HEK293T (cell line): Measurements from ENCODE around the gene KAT2B.

Experiments
- CTCF ChIA-PET: fragments of 350-600 bp; formaldehyde crosslinking; extraction: SDS; loops from one replicate; lab custom pipeline; 2021; ENCODE audit warnings: antibody characterized with exemption, inconsistent platforms; lab: Yijun Ruan, JAX
- POLR2A ChIA-PET: fragments of 350-600 bp; formaldehyde crosslinking; extraction: SDS; loops from one replicate; lab custom pipeline; 2020; ENCODE audit warnings: antibody characterized with exemption, inconsistent platforms; lab: Yijun Ruan, JAX
- DNase-seq: peaks from one replicate; pipeline ENCODE4 v3.0.0; 2012; ENCODE audit warnings: mixed read lengths; ENCODE audit errors: extremely low spot score
- ARNT ChIP-seq: fragments of 450-650 bp; IDR thresholded peaks from 2 replicates; pipeline ENCODE4 v1.6.1; 2017; ENCODE audit warnings: mild to moderate bottlenecking
- BHLHE40 ChIP-seq: fragments of 450-650 bp; IDR thresholded peaks from 2 replicates; pipeline ENCODE4 v1.6.1; 2016; ENCODE audit warnings: mild to moderate bottlenecking, moderate library complexity, borderline replicate concordance
- CTBP1 ChIP-seq: fragments of 450-650 bp; IDR thresholded peaks from 2 replicates; pipeline ENCODE4 v1.6.1; 2016; ENCODE audit warnings: borderline replicate concordance
- ELF4 ChIP-seq: fragments of 450-650 bp; IDR thresholded peaks from 2 replicates; pipeline ENCODE4 v1.6.1; 2017; ENCODE audit warnings: antibody characterized with exemption
- FOXA1 ChIP-seq: fragments of 450-650 bp; IDR thresholded peaks from 2 replicates; pipeline ENCODE4 v1.6.1; 2016; ENCODE audit warnings: mild to moderate bottlenecking
- FOXK2 ChIP-seq: fragments of 450-650 bp; IDR thresholded peaks from 2 replicates; pipeline ENCODE4 v1.6.1; 2016; ENCODE audit warnings: mild to moderate bottlenecking
- FOXM1 ChIP-seq: fragments of 450-650 bp; IDR thresholded peaks from 2 replicates; pipeline ENCODE4 v1.6.1; 2017; ENCODE audit warnings: mild to moderate bottlenecking, borderline replicate concordance
- HDGF ChIP-seq: fragments of 450-650 bp; IDR thresholded peaks from 2 replicates; pipeline ENCODE4 v1.6.1; 2017; ENCODE audit warnings: antibody characterized with exemption, borderline replicate concordance
- L3MBTL2 ChIP-seq: fragments of 450-650 bp; conservative IDR thresholded peaks from 2 replicates; pipeline ENCODE4 v1.6.1; 2016; ENCODE audit warnings: mild to moderate bottlenecking
- LEF1 ChIP-seq: fragments of 450-650 bp; IDR thresholded peaks from 2 replicates; pipeline ENCODE4 v1.6.1; 2017; ENCODE audit warnings: mild to moderate bottlenecking, borderline replicate concordance
- NFRKB ChIP-seq: fragments of 450-650 bp; IDR thresholded peaks from 2 replicates; pipeline ENCODE4 v1.6.1; 2016; ENCODE audit warnings: mild to moderate bottlenecking, moderate library complexity
- SP1 ChIP-seq: fragments of 450-650 bp; IDR thresholded peaks from 2 replicates; pipeline ENCODE4 v1.6.1; 2017
- SUZ12 ChIP-seq: fragments of 450-650 bp; IDR thresholded peaks from 2 replicates; pipeline ENCODE4 v1.6.1; 2016; ENCODE audit warnings: mild to moderate bottlenecking
- TARDBP ChIP-seq: fragments of 450-650 bp; IDR thresholded peaks from 2 replicates; pipeline ENCODE4 v1.6.1; 2016
- ZNF384 ChIP-seq: fragments of 450-650 bp; IDR thresholded peaks from 2 replicates; pipeline ENCODE4 v1.6.1; 2016
- TF ChIP-seq, protein P1 (sequence below): fragments of 450-650 bp; IDR thresholded peaks from 2 replicates; pipeline ENCODE4 v1.6.1; 2016

The KAT2B gene

DNA sequence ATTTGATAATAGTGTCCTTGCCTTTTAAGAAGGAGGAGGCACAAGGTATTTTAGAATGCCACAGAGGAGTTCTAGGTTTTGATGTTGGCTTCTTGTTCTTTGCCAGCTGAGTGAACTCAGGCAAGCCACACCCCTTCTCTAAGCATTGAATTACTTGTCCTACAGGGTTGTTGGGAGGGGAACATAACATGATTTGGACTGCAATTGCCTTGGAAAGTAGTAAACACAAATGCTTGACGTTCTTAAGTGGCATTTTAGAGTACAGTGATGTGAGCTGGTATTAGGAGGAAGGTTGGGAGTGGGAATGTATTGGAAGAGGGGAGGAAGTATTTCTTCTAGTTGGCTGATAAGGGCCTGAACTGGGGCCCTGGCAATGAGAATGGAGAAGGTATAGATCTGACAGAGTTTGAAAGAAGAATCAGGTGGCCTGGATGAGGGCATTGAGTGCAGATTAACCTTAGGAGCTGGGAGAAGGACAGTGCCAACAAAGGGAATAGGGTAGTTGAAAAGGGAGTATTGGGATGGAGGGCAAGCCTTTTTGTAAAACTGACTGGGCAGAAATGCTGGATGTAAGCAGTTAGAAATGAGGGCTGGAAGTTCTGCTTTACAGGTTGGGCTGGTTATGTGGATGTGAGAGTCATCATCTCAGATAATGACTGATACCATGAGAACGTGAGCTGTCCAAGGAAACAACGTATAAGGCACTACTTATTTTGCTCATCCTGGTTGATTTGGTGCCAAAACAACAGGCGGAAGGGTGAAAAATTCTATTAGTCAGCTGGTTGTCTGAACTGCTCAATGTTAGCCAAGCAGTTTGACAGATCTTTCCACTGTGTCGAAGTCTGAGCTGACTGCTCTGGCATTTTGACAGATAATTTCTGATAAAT lies 16.7 kb downstream of the KAT2B start:
- DNase-seq: no peak
- ChIA-PET CTCF (no interaction called here), POLR2A (no interaction called here)
- TF ChIP-seq ARNT: no peak
- no peak for TF ChIP-seq CTBP1

DNA sequence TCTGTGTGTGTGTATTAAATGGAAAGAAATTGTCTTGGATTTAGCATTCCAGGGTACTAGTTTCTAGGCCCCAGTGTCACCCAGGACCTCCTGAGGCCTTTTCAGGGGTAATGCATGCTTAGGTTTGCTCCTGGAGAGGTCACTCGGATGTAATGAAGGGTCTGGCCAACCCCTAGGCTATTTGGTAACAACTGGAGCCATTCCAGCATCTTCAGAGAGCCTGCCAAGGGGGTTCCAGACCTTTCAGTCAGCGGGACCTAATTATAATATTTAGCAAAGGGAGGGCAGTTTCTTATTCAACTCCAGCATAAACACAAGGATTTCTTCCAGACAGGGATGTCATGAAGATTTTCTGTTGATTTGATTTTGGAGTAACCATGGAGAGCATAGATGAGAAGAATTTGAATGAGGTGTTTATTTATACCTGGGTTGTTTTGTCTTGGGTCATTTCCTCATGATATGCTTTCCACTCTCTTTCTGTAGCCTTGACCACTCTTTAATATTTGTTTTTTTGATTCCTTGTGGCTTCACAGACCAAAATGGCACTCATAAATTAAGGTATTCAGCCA lies 17.4 kb downstream of the KAT2B start:
- TF ChIP-seq FOXA1 (no peak), LEF1 (no peak), SP1 (no peak), L3MBTL2 (no peak), NFRKB (no peak), HDGF (no peak), CTBP1 (no peak), ELF4 (no peak), ARNT (no peak)
- TF ChIP-seq, protein P1, sequence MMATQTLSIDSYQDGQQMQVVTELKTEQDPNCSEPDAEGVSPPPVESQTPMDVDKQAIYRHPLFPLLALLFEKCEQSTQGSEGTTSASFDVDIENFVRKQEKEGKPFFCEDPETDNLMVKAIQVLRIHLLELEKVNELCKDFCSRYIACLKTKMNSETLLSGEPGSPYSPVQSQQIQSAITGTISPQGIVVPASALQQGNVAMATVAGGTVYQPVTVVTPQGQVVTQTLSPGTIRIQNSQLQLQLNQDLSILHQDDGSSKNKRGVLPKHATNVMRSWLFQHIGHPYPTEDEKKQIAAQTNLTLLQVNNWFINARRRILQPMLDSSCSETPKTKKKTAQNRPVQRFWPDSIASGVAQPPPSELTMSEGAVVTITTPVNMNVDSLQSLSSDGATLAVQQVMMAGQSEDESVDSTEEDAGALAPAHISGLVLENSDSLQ: no peak
- ChIA-PET POLR2A (no interaction called here), CTCF (no interaction called here)
- no peak for DNase-seq

DNA sequence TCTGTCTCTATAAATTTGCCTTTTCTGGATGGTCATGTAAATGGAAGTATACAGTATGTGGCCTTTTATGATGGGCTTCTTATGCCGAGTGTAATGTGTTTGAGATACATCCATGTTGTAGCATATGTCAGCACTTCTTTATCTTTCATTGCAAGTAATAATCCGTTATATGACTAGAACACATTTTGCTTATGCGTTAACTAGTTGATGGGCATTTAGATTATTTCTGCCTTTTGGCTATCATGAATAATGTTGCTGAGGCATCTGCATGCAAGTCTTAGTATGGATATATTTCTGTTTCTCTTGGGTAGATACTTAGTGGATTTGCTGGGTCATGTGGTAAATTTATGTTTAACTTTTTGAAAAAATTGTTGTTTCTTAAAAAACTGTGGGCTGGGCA lies 19.7 kb downstream of the KAT2B start:
- no peak for TF ChIP-seq FOXM1
- TF ChIP-seq FOXK2: no peak
- no peak for TF ChIP-seq L3MBTL2
- no peak for TF ChIP-seq BHLHE40
- TF ChIP-seq HDGF: no peak
- no peak for TF ChIP-seq ELF4
- TF ChIP-seq CTBP1: no peak
- no peak for TF ChIP-seq FOXA1
- no peak for TF ChIP-seq ZNF384
- TF ChIP-seq NFRKB: no peak
- no peak for TF ChIP-seq LEF1
- TF ChIP-seq SP1: no peak
- TF ChIP-seq, protein P1: no peak
- TF ChIP-seq SUZ12: no peak
- TF ChIP-seq ARNT: no peak
- ChIA-PET POLR2A (no interaction called here), CTCF (no interaction called here)
- no peak for DNase-seq

DNA sequence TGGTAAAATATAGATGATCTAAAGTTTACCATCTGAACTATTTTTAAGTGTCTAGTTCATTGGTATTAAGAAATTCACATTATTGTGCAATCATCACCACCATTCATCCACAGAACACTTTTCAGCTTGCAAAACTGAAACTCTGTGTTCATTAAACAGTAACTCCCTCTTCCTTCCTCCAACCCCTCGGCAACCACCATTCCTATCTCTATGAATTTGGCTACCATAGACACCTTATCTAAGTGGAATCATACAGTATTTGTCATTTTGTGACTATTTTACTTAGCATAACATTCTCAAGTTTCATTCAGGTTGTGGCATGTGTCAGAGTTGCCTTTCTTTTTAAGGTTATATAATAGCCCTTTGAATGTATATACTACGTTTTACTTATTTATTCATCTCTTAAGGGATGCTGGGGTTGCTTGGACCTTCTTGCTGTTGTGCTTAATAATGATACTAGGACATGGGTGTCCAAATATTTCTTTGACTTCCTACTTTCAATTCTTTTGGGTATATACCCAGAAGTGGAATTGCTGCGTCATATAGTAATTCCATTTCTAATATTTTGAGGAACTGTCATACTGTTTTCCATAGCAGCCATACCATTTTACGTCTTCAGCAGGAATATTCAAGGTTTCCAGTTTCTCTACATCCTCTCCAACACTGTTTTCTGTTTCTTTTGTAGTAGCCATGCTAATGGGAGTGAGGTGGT lies 20.9 kb downstream of the KAT2B start:
- TF ChIP-seq LEF1 (no peak), NFRKB (no peak), TARDBP (no peak), ELF4 (no peak), BHLHE40 (no peak), L3MBTL2 (no peak)
- TF ChIP-seq, protein P1: no peak
- POLR2A ChIA-PET: no interaction called here
- CTCF ChIA-PET: no interaction called here
- DNase-seq: no peak

DNA sequence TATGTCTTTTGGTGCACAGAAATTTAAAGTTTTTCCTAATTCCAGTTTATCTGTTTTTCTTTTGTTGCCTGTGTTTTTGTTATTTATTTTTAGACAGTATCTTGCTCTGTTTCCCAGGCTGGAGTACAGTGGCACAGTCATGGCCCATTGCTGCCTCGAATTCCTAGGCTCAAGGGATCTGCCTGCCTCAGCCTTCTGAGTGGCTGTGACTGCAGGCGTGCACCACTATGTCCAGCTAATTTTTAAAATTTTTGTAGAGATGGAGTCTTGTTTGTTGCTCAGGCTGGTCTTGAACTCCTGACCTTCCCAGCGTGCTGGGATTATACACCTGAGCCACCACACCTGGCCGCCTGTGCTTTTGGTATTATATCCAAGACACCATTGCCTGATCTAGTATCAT lies 22.8 kb downstream of the KAT2B start:
- no peak for DNase-seq
- TF ChIP-seq, protein P1: no peak
- TF ChIP-seq L3MBTL2 (no peak), LEF1 (no peak), CTBP1 (no peak), BHLHE40 (no peak), FOXK2 (no peak), SP1 (no peak), NFRKB (no peak), ZNF384 (no peak), ARNT (no peak), FOXA1 (no peak), HDGF (no peak), TARDBP (no peak), ELF4 (no peak), FOXM1 (no peak), SUZ12 (no peak)
- ChIA-PET POLR2A (no interaction called here), CTCF (no interaction called here)
